NOMO-1 treated with dmso at 0.1 percent for 144 hours (cell line): Measurements from ENCODE around the gene ACVR1.

Experiments
- DNase-seq: peaks from one replicate; lab custom pipeline; 2025; ENCODE audit not compliant: unreplicated experiment; lab: John Stamatoyannopoulos, UW

ACVR1 gene

GRCh38 chr2:157857881-157858280 is 18.2 kb downstream of the ACVR1 start:
- no peak for DNase-seq

- DNase-seq: no peak
Observed at GRCh38 chr2:157856187-157856515, 20.0 kb downstream of the ACVR1 start.

GRCh38 chr2:157853820-157854219 is 22.3 kb downstream of the ACVR1 start:
- no peak for DNase-seq

- no peak for DNase-seq
Observed at GRCh38 chr2:157853211-157853610, 22.9 kb downstream of the ACVR1 start.

- no peak for DNase-seq
Observed at GRCh38 chr2:157849591-157849990, 26.5 kb downstream of the ACVR1 start.

- no peak for DNase-seq
Observed at GRCh38 chr2:157848213-157848612, 27.9 kb downstream of the ACVR1 start.

GRCh38 chr2:157845081-157845480 is 31.0 kb downstream of the ACVR1 start:
- DNase-seq: no peak

GRCh38 chr2:157843935-157844334 is 32.2 kb downstream of the ACVR1 start:
- no peak for DNase-seq

GRCh38 chr2:157843081-157843480 is 33.0 kb downstream of the ACVR1 start:
- DNase-seq: no peak

GRCh38 chr2:157842106-157842879 is 33.8 kb downstream of the ACVR1 start:
- DNase-seq: no peak

- DNase-seq: no peak
Observed at GRCh38 chr2:157841485-157841884, 34.6 kb downstream of the ACVR1 start.

GRCh38 chr2:157840568-157841156 is 35.5 kb downstream of the ACVR1 start:
- DNase-seq: no peak

GRCh38 chr2:157839822-157840221 is 36.3 kb downstream of the ACVR1 start:
- no peak for DNase-seq

GRCh38 chr2:157839162-157839801 is 36.8 kb downstream of the ACVR1 start:
- DNase-seq: no peak

GRCh38 chr2:157838442-157839161 is 37.5 kb downstream of the ACVR1 start:
- peak; percentile 75 for DNase-seq

- DNase-seq: no peak
Observed at GRCh38 chr2:157837851-157838441, 38.2 kb downstream of the ACVR1 start.

GRCh38 chr2:157836531-157836930 is 39.6 kb downstream of the ACVR1 start:
- DNase-seq: no peak

GRCh38 chr2:157835425-157835824 is 40.7 kb downstream of the ACVR1 start:
- DNase-seq: no peak

GRCh38 chr2:157835006-157835405 is 41.1 kb downstream of the ACVR1 start:
- DNase-seq: no peak

GRCh38 chr2:157833721-157834120 is 42.4 kb downstream of the ACVR1 start:
- DNase-seq: no peak

- no peak for DNase-seq
Observed at GRCh38 chr2:157831573-157832315, 44.4 kb downstream of the ACVR1 start.
